CD4-positive, alpha-beta T cell (primary cell): ENCODE data around the gene LRRC53. TPM values are rescaled to one million over a fixed set of nuclear protein-coding genes. Genes with fewer than 3 reads are reported as not detected.

Source experiments
- ATAC-seq: fragments of 200-7000 bp; cut with Tn5 transposase; one replicate; pipeline ENCODE4 v1.10.0; 2022; ENCODE audit warnings: mild to moderate bottlenecking; ENCODE audit not compliant: poor library complexity
- CTCF ChIA-PET: fragments of 350-600 bp; sonication (Branson Sonifier 250); formaldehyde crosslinking; loops from one replicate; lab custom pipeline; 2021; ENCODE audit warnings: antibody characterized with exemption, inconsistent platforms; lab: Charles Lee
- POLR2A ChIA-PET: fragments of 350-600 bp; sonication (Branson Sonifier 250); formaldehyde crosslinking; loops from one replicate; lab custom pipeline; 2021; ENCODE audit warnings: antibody characterized with exemption, inconsistent platforms; lab: Charles Lee
- DNase-seq, 14 experiments: peaks; one replicate each; pipeline ENCODE4 v3.0.0-alpha.2; 2013 to 2020; ENCODE audit warnings: mixed read lengths in 2 of 14
- H3K27ac ChIP-seq, 2 donors: one replicate each; pipeline versions ENCODE4 v1.5.1 to v1.7.0; 2013; ENCODE audit warnings: low read length in 2 of 2, low read depth in 1 of 2, mild to moderate bottlenecking in 1 of 2
- H3K27me3 ChIP-seq, 2 experiments: 1 replicate in 1 of 2; 2 replicates in 1 of 2; pipeline versions ENCODE4 v1.6.1 to v1.7.0; 2013; ENCODE audit warnings: low read length in 2 of 2, control low read depth in 1 of 2, mild to moderate bottlenecking in 1 of 2, moderate library complexity in 1 of 2; ENCODE audit not compliant: insufficient read depth in 2 of 2, control insufficient read depth in 1 of 2
- H3K36me3 ChIP-seq: one replicate; pipeline ENCODE4 v1.6.1; 2013; ENCODE audit warnings: low read length, control low read depth; ENCODE audit not compliant: insufficient read depth
- H3K4me1 ChIP-seq: one replicate; pipeline ENCODE4 v1.6.1; 2013; ENCODE audit warnings: low read length, control low read depth; ENCODE audit not compliant: insufficient read depth
- H3K4me3 ChIP-seq: one replicate; pipeline ENCODE4 v1.5.1; 2013; ENCODE audit warnings: mild to moderate bottlenecking, low read length, moderate library complexity
- H3K9me3 ChIP-seq, 2 experiments: 1 replicate in 1 of 2; 2 replicates in 1 of 2; pipeline versions ENCODE4 v1.6.1 to v1.7.0; 2013; ENCODE audit warnings: low read length in 2 of 2, mild to moderate bottlenecking in 2 of 2, control low read depth in 1 of 2, moderate library complexity in 1 of 2; ENCODE audit not compliant: control insufficient read depth in 1 of 2, insufficient read depth in 1 of 2
- H3K27ac Mint-ChIP-seq: one replicate; pipeline ENCODE4 v1.8.0; 2020; ENCODE audit warnings: mixed read lengths
- H3K27me3 Mint-ChIP-seq: one replicate; pipeline ENCODE4 v1.8.0; 2021; ENCODE audit warnings: mixed read lengths
- H3K36me3 Mint-ChIP-seq: one replicate; pipeline ENCODE4 v1.8.0; 2021; ENCODE audit warnings: low read depth, mixed read lengths
- H3K4me1 Mint-ChIP-seq: one replicate; pipeline ENCODE4 v1.8.0; 2021; ENCODE audit warnings: low read depth, mixed read lengths
- H3K4me3 Mint-ChIP-seq: one replicate; pipeline ENCODE4 v1.8.0; 2020; ENCODE audit warnings: mild to moderate bottlenecking, mixed read lengths
- H3K9me3 Mint-ChIP-seq: one replicate; pipeline ENCODE4 v1.8.0; 2020; ENCODE audit warnings: mixed read lengths
- CTCF ChIP-seq: fragments of 200-600 bp; IDR thresholded peaks from one replicate; pipeline ENCODE4 v1.8.0; 2022; ENCODE audit warnings: antibody characterized with exemption, mild to moderate bottlenecking
- intact Hi-C, 2 experiments: fragments of 100-400 bp; cut with DNase I in 1 of 2; cut with micrococcal nuclease in 1 of 2; formaldehyde crosslinking; loops; one replicate each; pipeline versions ENCODE4 v1.15.1 to v1.9.0; 2023 to 2025; cut with DNase I, micrococcal nuclease
- total RNA-seq, 174 experiments: library from RNA in 2 of 174; stranded (reverse) in 2 of 174; gene quantifications; one replicate each; pipeline ENCODE4 v1.2.3 and lab custom pipeline; 2021 to 2026

Gene LRRC53
- total RNA-seq, 2 experiments from 2014 or later, result not detected

- Histone ChIP-seq H3K27ac (no peak overlapping the region), H3K36me3 (no peaks in the 10 kb centered on the region), H3K4me1 (no peaks in the 10 kb centered on the region), H3K27me3 (no peaks in the 10 kb centered on the region), H3K9me3 (no peaks in the 10 kb centered on the region), H3K4me3 (no peak overlapping the region)
- ATAC-seq, result no peak
- CTCF ChIA-PET, result no interaction called here
- DNase-seq, result no peak
- no peaks in the 10 kb centered on the region for H3K36me3 Mint-ChIP-seq
- no peak overlapping the region for H3K4me3 Mint-ChIP-seq
- no peaks in the 10 kb centered on the region for H3K4me1 Mint-ChIP-seq
- H3K27me3 Mint-ChIP-seq, result no peaks in the 10 kb centered on the region
- POLR2A ChIA-PET, result no interaction called here
- H3K27ac Mint-ChIP-seq, result no peak overlapping the region
- peaks cover 2% of the 10 kb centered on the region for H3K9me3 Mint-ChIP-seq
- intact Hi-C loops, result no loop called here
- TF ChIP-seq CTCF, result no peak
Measured at GRCh38 chr1:74457253-74457652, 55.2 kb downstream of the LRRC53 start.

- CTCF ChIA-PET, result no interaction called here
- no peaks in the 10 kb centered on the region for H3K4me1 Mint-ChIP-seq
- ATAC-seq (no peak), DNase-seq (no peak)
- Histone ChIP-seq H3K36me3 (no peaks in the 10 kb centered on the region), H3K4me1 (no peaks in the 10 kb centered on the region), H3K9me3 (no peaks in the 10 kb centered on the region), H3K27ac (no peak overlapping the region), H3K27me3 (no peaks in the 10 kb centered on the region), H3K4me3 (no peak overlapping the region)
- POLR2A ChIA-PET, result no interaction called here
- intact Hi-C loops, result no loop called here
- no peaks in the 10 kb centered on the region for H3K27me3 Mint-ChIP-seq
- H3K36me3 Mint-ChIP-seq, result no peaks in the 10 kb centered on the region
- no peak overlapping the region for H3K27ac Mint-ChIP-seq
- H3K4me3 Mint-ChIP-seq, result no peak overlapping the region
- H3K9me3 Mint-ChIP-seq, result peaks cover 2% of the 10 kb centered on the region
- no peak for TF ChIP-seq CTCF
Measured at GRCh38 chr1:74455390-74455789, 57.0 kb downstream of the LRRC53 start.

- H3K27me3 ChIP-seq, result no peaks in the 10 kb centered on the region
- Mint-ChIP-seq H3K27ac (no peak overlapping the region), H3K4me1 (no peaks in the 10 kb centered on the region), H3K4me3 (no peak overlapping the region), H3K36me3 (no peaks in the 10 kb centered on the region), H3K9me3 (peaks cover 2% of the 10 kb centered on the region), H3K27me3 (no peaks in the 10 kb centered on the region)
- no peak overlapping the region for H3K27ac ChIP-seq
- CTCF ChIA-PET, result no interaction called here
- TF ChIP-seq CTCF, result no peak
- no peak for DNase-seq
- intact Hi-C loops, result loop anchor here in 1 of 2 experiments (5.0 kb wide), 1 partner anchor 704 kb away; no protein-coding TSS in a partner anchor
- H3K9me3 ChIP-seq, result no peaks in the 10 kb centered on the region
- ATAC-seq, result no peak
- POLR2A ChIA-PET, result no interaction called here
- no peak overlapping the region for H3K4me3 ChIP-seq
- H3K4me1 ChIP-seq, result no peaks in the 10 kb centered on the region
- no peaks in the 10 kb centered on the region for H3K36me3 ChIP-seq
Measured at GRCh38 chr1:74453277-74453676, 59.1 kb downstream of the LRRC53 start.
